Measurements from ENCODE around the gene FBLN7. TPM values are rescaled to one million over a fixed set of nuclear protein-coding genes. Genes with fewer than 3 reads are reported as not detected.

The FBLN7 gene
- total RNA-seq, 3 donors from 2014 or later (not counting 1 experiment from before 2014, with no cell fraction given) = 0.25 to 0.48 TPM; not detected in 1

- peaks cover 3% of the 10 kb centered on the region for H3K36me3 Mint-ChIP-seq
- no peaks in the 10 kb centered on the region for H3K4me1 Mint-ChIP-seq
- WGBS (ENCODE audit: insufficient coverage) = 86% methylated on average over 1 of the region's 1 CpG
- H3K27me3 ChIP-seq (ENCODE audit: control insufficient read depth, insufficient read depth, low read length) = no peaks in the 10 kb centered on the region
- TF ChIP-seq, protein P1, sequence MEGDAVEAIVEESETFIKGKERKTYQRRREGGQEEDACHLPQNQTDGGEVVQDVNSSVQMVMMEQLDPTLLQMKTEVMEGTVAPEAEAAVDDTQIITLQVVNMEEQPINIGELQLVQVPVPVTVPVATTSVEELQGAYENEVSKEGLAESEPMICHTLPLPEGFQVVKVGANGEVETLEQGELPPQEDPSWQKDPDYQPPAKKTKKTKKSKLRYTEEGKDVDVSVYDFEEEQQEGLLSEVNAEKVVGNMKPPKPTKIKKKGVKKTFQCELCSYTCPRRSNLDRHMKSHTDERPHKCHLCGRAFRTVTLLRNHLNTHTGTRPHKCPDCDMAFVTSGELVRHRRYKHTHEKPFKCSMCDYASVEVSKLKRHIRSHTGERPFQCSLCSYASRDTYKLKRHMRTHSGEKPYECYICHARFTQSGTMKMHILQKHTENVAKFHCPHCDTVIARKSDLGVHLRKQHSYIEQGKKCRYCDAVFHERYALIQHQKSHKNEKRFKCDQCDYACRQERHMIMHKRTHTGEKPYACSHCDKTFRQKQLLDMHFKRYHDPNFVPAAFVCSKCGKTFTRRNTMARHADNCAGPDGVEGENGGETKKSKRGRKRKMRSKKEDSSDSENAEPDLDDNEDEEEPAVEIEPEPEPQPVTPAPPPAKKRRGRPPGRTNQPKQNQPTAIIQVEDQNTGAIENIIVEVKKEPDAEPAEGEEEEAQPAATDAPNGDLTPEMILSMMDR (IDR thresholded peaks at IDR 0.05) = no peak
- H3K36me3 ChIP-seq (ENCODE audit: control insufficient read depth, insufficient read depth, low read length) = no peaks in the 10 kb centered on the region
- H3K27me3 Mint-ChIP-seq (ENCODE audit: low read depth in 2 of 2) = peaks cover 0 to 5% of the 10 kb centered on the region in 2 donors
- no peaks in the 10 kb centered on the region for H3K9me3 ChIP-seq (ENCODE audit: control insufficient read depth, insufficient read depth, low read length)
- H3K4me3 ChIP-seq (ENCODE audit: low read length) = no peak overlapping the region
- H3K4me1 ChIP-seq (ENCODE audit: control insufficient read depth, insufficient read depth, low read length) = no peaks in the 10 kb centered on the region
- DNase-seq (no peak), ATAC-seq (no peak)
- intact Hi-C loops (cut with micrococcal nuclease) = no loop called here
- H3K4me3 Mint-ChIP-seq = no peak overlapping the region
- no peak overlapping the region for H3K27ac ChIP-seq (ENCODE audit: low read length)
- no peak overlapping the region for H3K27ac Mint-ChIP-seq
- H3K9me3 Mint-ChIP-seq = no peaks in the 10 kb centered on the region
Observed at GRCh38 chr2:112197868-112198267, 59.7 kb downstream of the FBLN7 start.

GRCh38 chr2:112198780-112199179 is 60.6 kb downstream of the FBLN7 start:
- no peak for DNase-seq
- Mint-ChIP-seq H3K9me3 (peaks cover 0 to 2% of the 10 kb centered on the region in 2 donors), H3K27ac (no peak overlapping the region), H3K4me3 (no peak overlapping the region), H3K27me3 (ENCODE audit: low read depth in 2 of 2) (peaks cover 0 to 5% of the 10 kb centered on the region in 2 donors), H3K36me3 (peaks cover 12% of the 10 kb centered on the region), H3K4me1 (no peaks in the 10 kb centered on the region)
- no peak overlapping the region for H3K27ac ChIP-seq (ENCODE audit: low read length)
- H3K4me3 ChIP-seq (ENCODE audit: low read length) = no peak overlapping the region
- intact Hi-C loops (cut with micrococcal nuclease) = no loop called here
- no peaks in the 10 kb centered on the region for H3K27me3 ChIP-seq (ENCODE audit: control insufficient read depth, insufficient read depth, low read length)
- no peak for ATAC-seq
- H3K9me3 ChIP-seq (ENCODE audit: control insufficient read depth, insufficient read depth, low read length) = peaks cover 4% of the 10 kb centered on the region
- no peaks in the 10 kb centered on the region for H3K36me3 ChIP-seq (ENCODE audit: control insufficient read depth, insufficient read depth, low read length)
- no peaks in the 10 kb centered on the region for H3K4me1 ChIP-seq (ENCODE audit: control insufficient read depth, insufficient read depth, low read length)
- TF ChIP-seq, protein P1 (IDR thresholded peaks at IDR 0.05) = no peak

- DNase-seq = no peak
Observed at GRCh38 chr2:112199188-112199587, 61.0 kb downstream of the FBLN7 start.

More at GRCh38 chr2:112199188-112199587, 61.0 kb downstream of the FBLN7 start:
- peaks cover 0 to 5% of the 10 kb centered on the region in 2 donors for H3K27me3 Mint-ChIP-seq (ENCODE audit: low read depth in 2 of 2)
- H3K36me3 ChIP-seq (ENCODE audit: control insufficient read depth, insufficient read depth, low read length) = no peaks in the 10 kb centered on the region
- 89% methylated on average over 3 of the region's 3 CpGs for WGBS (ENCODE audit: insufficient coverage)
- no peak overlapping the region for H3K4me3 Mint-ChIP-seq
- H3K27ac Mint-ChIP-seq = no peak overlapping the region
- H3K4me1 ChIP-seq (ENCODE audit: control insufficient read depth, insufficient read depth, low read length) = no peaks in the 10 kb centered on the region
- H3K4me3 ChIP-seq (ENCODE audit: low read length) = no peak overlapping the region
- ATAC-seq = no peak
- H3K9me3 ChIP-seq (ENCODE audit: control insufficient read depth, insufficient read depth, low read length) = peaks cover 4% of the 10 kb centered on the region
- H3K27ac ChIP-seq (ENCODE audit: low read length) = no peak overlapping the region
- H3K9me3 Mint-ChIP-seq = peaks cover 2 to 3% of the 10 kb centered on the region in 2 donors
- peaks cover 16% of the 10 kb centered on the region for H3K36me3 Mint-ChIP-seq
- H3K27me3 ChIP-seq (ENCODE audit: control insufficient read depth, insufficient read depth, low read length) = no peaks in the 10 kb centered on the region
- intact Hi-C loops (cut with micrococcal nuclease) = no loop called here
- H3K4me1 Mint-ChIP-seq = no peaks in the 10 kb centered on the region
- TF ChIP-seq, protein P1 (IDR thresholded peaks at IDR 0.05) = no peak
